OCI-LY1 (cell line): ENCODE data around the gene STEAP3.

Experiments
- CTCF ChIP-seq: fragments of 200-600 bp; sonication (generic), shearing (Covaris generic); IDR thresholded peaks from 2 replicates; pipeline ENCODE4 v1.5.1; 2017; ENCODE audit warnings: mild to moderate bottlenecking, antibody characterized with exemption, low read length, moderate library complexity, mixed read lengths
- EZH2 ChIP-seq: fragments of 200-600 bp; sonication (generic), shearing (Covaris generic); IDR thresholded peaks from 2 replicates; pipeline ENCODE4 v1.8.0; 2017; ENCODE audit warnings: borderline replicate concordance, mixed run types, mild to moderate bottlenecking, antibody characterized with exemption, low read length, moderate library complexity, mixed read lengths

GRCh38 chr2:119207447-119207846 is 16.2 kb upstream of the STEAP3 start:
- TF ChIP-seq CTCF (no peak), EZH2 (no peak)
